Endothelial cell of umbilical vein (primary cell): ENCODE data around the gene SLC15A3. TPM values are rescaled to one million over a fixed set of nuclear protein-coding genes. Genes with fewer than 3 reads are reported as not detected.

Source experiments
- BruUV-seq: library from RNA; stranded (reverse); fragments of 400-500 nt; replicated peaks from 2 replicates; lab custom pipeline; 2021; lab: Mats Ljungman, UMichigan
- CTCF ChIA-PET: fragments of 300-600, 350-600 bp; sonication (Branson Sonifier 250); formaldehyde crosslinking; loops from one replicate; lab custom pipeline; 2021; ENCODE audit warnings: antibody characterized with exemption, inconsistent platforms; lab: Charles Lee
- POLR2A ChIA-PET: fragments of 300-600, 350-600 bp; sonication (Branson Sonifier 250); formaldehyde crosslinking; loops from one replicate; lab custom pipeline; 2021; ENCODE audit warnings: antibody characterized with exemption, inconsistent platforms; lab: Charles Lee
- DNase-seq: peaks from one replicate; pipeline ENCODE4 v3.0.0-alpha.2; 2011; ENCODE audit warnings: low read depth, low spot score
- FAIRE-seq: peaks from 2 replicates; lab custom pipeline; 2011; peaks lifted over from hg19 to GRCh38; lab: Jason Lieb, UNC
- H2AFZ ChIP-seq: 2 replicates; pipeline ENCODE4 v1.6.0; 2012; ENCODE audit warnings: low read depth, low read length, control low read depth, inconsistent platforms
- H3K27ac ChIP-seq: 2 replicates; pipeline ENCODE4 v1.5.1; 2011; ENCODE audit warnings: low read depth, mild to moderate bottlenecking, control low read depth, low read length, moderate library complexity; ENCODE audit not compliant: insufficient read depth
- H3K27me3 ChIP-seq, 2 experiments: 2 replicates each; pipeline versions ENCODE4 v1.6.0 to v1.6.1; 2011; ENCODE audit warnings: low read length in 2 of 2, mixed read lengths in 1 of 2; ENCODE audit not compliant: control insufficient read depth in 2 of 2, insufficient read depth in 2 of 2
- H3K36me3 ChIP-seq, 2 experiments: 2 replicates in 1 of 2; 3 replicates in 1 of 2; pipeline ENCODE4 v1.5.1; 2011; ENCODE audit warnings: low read length in 2 of 2, mild to moderate bottlenecking in 1 of 2, moderate library complexity in 1 of 2; ENCODE audit not compliant: control insufficient read depth in 2 of 2, insufficient read depth in 2 of 2; ENCODE audit errors: extremely low read depth in 1 of 2
- H3K4me1 ChIP-seq: 3 replicates; pipeline ENCODE4 v1.5.1; 2011; ENCODE audit warnings: mild to moderate bottlenecking, low read length; ENCODE audit not compliant: control insufficient read depth, insufficient read depth; ENCODE audit errors: extremely low read depth
- H3K4me2 ChIP-seq: 2 replicates; pipeline ENCODE4 v1.6.1; 2011; ENCODE audit warnings: low read length, control low read depth, mixed read lengths; ENCODE audit not compliant: insufficient read depth
- H3K4me3 ChIP-seq, 3 experiments: fragments of 200-600 bp in 1 of 3; sonication (generic), shearing (Covaris generic) in 1 of 3; replicated peaks in 1 of 3; 2 replicates each; pipeline ENCODE4 v1.5.1; 2011 to 2016; ENCODE audit warnings: control low read depth in 3 of 3, low read length in 3 of 3, mild to moderate bottlenecking in 2 of 3, inconsistent platforms in 1 of 3, low read depth in 1 of 3, moderate library complexity in 1 of 3; ENCODE audit not compliant: insufficient read depth in 1 of 3
- H3K79me2 ChIP-seq: 2 replicates; pipeline ENCODE4 v1.6.0; 2012; ENCODE audit warnings: low read length, inconsistent platforms; ENCODE audit not compliant: control insufficient read depth, insufficient read depth
- H3K9ac ChIP-seq: replicated peaks from 2 replicates; pipeline ENCODE3; 2011; ENCODE audit warnings: low read length, control low read depth; ENCODE audit not compliant: insufficient read depth; ENCODE audit errors: extremely low read depth
- H3K9me1 ChIP-seq: replicated peaks from 3 replicates; pipeline ENCODE4 v1.6.0; 2011; ENCODE audit warnings: mild to moderate bottlenecking, low read length; ENCODE audit not compliant: control insufficient read depth, insufficient read depth; ENCODE audit errors: extremely low read depth
- H3K9me3 ChIP-seq: replicated peaks from 2 replicates; pipeline ENCODE4 v1.5.1; 2012; ENCODE audit warnings: low read length, inconsistent platforms; ENCODE audit not compliant: control insufficient read depth, insufficient read depth
- H4K20me1 ChIP-seq: replicated peaks from 2 replicates; pipeline ENCODE3; 2011; ENCODE audit warnings: mild to moderate bottlenecking, low read length; ENCODE audit not compliant: control insufficient read depth, insufficient read depth; ENCODE audit errors: extremely low read depth
- CTCF ChIP-seq, 2 donors: IDR thresholded peaks; 1 replicate in 1 of 2; 2 replicates in 1 of 2; pipeline ENCODE4 v1.5.1; 2011; ENCODE audit warnings: low read length in 2 of 2, mild to moderate bottlenecking in 2 of 2, moderate library complexity in 2 of 2, control low read depth in 1 of 2, inconsistent platforms in 1 of 2, low read depth in 1 of 2; ENCODE audit not compliant: insufficient read depth in 1 of 2; ENCODE audit errors: extremely low read depth in 1 of 2
- EZH2 ChIP-seq: IDR thresholded peaks from 2 replicates; pipeline ENCODE4 v1.6.1; 2012; ENCODE audit warnings: borderline replicate concordance, low read depth, mild to moderate bottlenecking, moderate library complexity, low read length, inconsistent platforms; ENCODE audit not compliant: severe bottlenecking
- FOS ChIP-seq: IDR thresholded peaks from 2 replicates; pipeline ENCODE4 v1.6.1; 2011; ENCODE audit warnings: mild to moderate bottlenecking, low read length, moderate library complexity, borderline replicate concordance; ENCODE audit not compliant: insufficient read depth
- GATA2 ChIP-seq: IDR thresholded peaks from 2 replicates; pipeline ENCODE4 v1.7.0; 2011; ENCODE audit warnings: low read depth, mild to moderate bottlenecking, moderate library complexity, mixed read lengths, low read length; ENCODE audit not compliant: insufficient read length, insufficient read depth
- JUN ChIP-seq: IDR thresholded peaks from 2 replicates; pipeline ENCODE4 v1.6.1; 2011; ENCODE audit warnings: borderline replicate concordance, low read depth; ENCODE audit not compliant: insufficient read length, insufficient read depth
- MAX ChIP-seq: IDR thresholded peaks from 2 replicates; pipeline ENCODE4 v1.6.1; 2011; ENCODE audit not compliant: insufficient read depth, insufficient read length
- MYC ChIP-seq: IDR thresholded peaks from one replicate; pipeline ENCODE4 v1.6.1; 2011; ENCODE audit warnings: mild to moderate bottlenecking, low read depth, low read length
- POLR2A ChIP-seq: IDR thresholded peaks from 2 replicates; pipeline ENCODE4 v1.6.1; 2012; ENCODE audit warnings: low read depth, mild to moderate bottlenecking, control low read depth, low read length
- POLR2AphosphoS5 ChIP-seq: IDR thresholded peaks from 2 replicates; pipeline ENCODE4 v1.6.1; 2012; ENCODE audit warnings: low read depth, mild to moderate bottlenecking, control low read depth, low read length, moderate library complexity; ENCODE audit not compliant: insufficient read depth
- dilution Hi-C: fragments of 300-500 bp; cut with MboI; formaldehyde crosslinking; loops from one replicate; pipeline ENCODE4 v1.15.0; 2019; ENCODE audit warnings: low sequenced_read_pairs; ENCODE audit not compliant: extremely low pct_ligation_motif_present
- intact Hi-C: fragments of 100-400 bp; cut with micrococcal nuclease; formaldehyde crosslinking; loops from one replicate; pipeline ENCODE4 v1.10.0; 2022
- polyA plus RNA-seq, 4 experiments: library from polyadenylated mRNA; depleted of rRNA in 3 of 4; stranded (reverse) in 3 of 4; unstranded in 1 of 4; fragments of >200 nt; gene quantifications; 2 replicates each; pipeline versions ENCODE4 v1.2.1 to v1.2.3, GENCODE V29; 2011 to 2012; ENCODE audit warnings: missing spikeins in 1 of 4
- total RNA-seq: library from RNA; stranded (reverse); gene quantifications from 2 replicates; pipeline ENCODE4 v1.2.3, GENCODE V29; 2021

Gene SLC15A3
- total and polyA plus RNA-seq, 2 donors (not counting 3 experiments of a cell fraction or from before 2014, with no cell fraction given) = 3.3 to 4.4 TPM

GRCh38 chr11:60891103-60891741, 60.8 kb downstream of the SLC15A3 start:
- H3K4me1 ChIP-seq = peaks cover 20% of the 10 kb centered on the region
- ChIA-PET POLR2A (interaction anchor here (0.5 kb wide), 1 partner anchor 45 kb away, joined by 3 read pairs; no protein-coding TSS in a partner anchor), CTCF (interaction anchor here (0.9 to 9.3 kb wide), 8 partner anchors 9 to 128 kb away, joined by 3 to 607 read pairs (median 4); partner anchors contain the start of gene TMEM109)
- H3K79me2 ChIP-seq = no peaks in the 10 kb centered on the region
- dilution Hi-C loops (no loop called here), intact Hi-C loops (no loop called here)
- peak; percentile 83 for FAIRE-seq
- peak overlapping the region; percentile 40 for H3K27ac ChIP-seq
- no peak overlapping the region for H3K9ac ChIP-seq
- no peak overlapping the region for H2AFZ ChIP-seq
- H3K4me3 ChIP-seq = no peak overlapping the region
- no peaks in the 10 kb centered on the region for H4K20me1 ChIP-seq
- H3K27me3 ChIP-seq = no peaks in the 10 kb centered on the region
- H3K9me3 ChIP-seq = no peaks in the 10 kb centered on the region
- no peak overlapping the region for H3K4me2 ChIP-seq
- TF ChIP-seq POLR2AphosphoS5 (peak; percentile 38), FOS (no peak), GATA2 (peak; percentile 74)
- peaks cover 8 to 9% of the 10 kb centered on the region in 2 experiments for H3K36me3 ChIP-seq
- no TSS peak for BruUV-seq
- no peaks in the 10 kb centered on the region for H3K9me1 ChIP-seq
- peak; percentile 86 for DNase-seq

GRCh38 chr11:60890696-60891095, 61.3 kb downstream of the SLC15A3 start:
- BruUV-seq = no TSS peak
- ChIA-PET CTCF (interaction anchor here (0.9 to 9.3 kb wide), 6 partner anchors 10 to 115 kb away, joined by 3 to 607 read pairs (median 4); partner anchors contain the start of gene TMEM109), POLR2A (no interaction called here)
- peaks cover 20% of the 10 kb centered on the region for H3K4me1 ChIP-seq
- no peak overlapping the region for H3K4me3 ChIP-seq
- no peaks in the 10 kb centered on the region for H3K79me2 ChIP-seq
- peaks cover 5 to 9% of the 10 kb centered on the region in 2 experiments for H3K36me3 ChIP-seq
- no peak overlapping the region for H3K4me2 ChIP-seq
- H3K9me1 ChIP-seq = no peaks in the 10 kb centered on the region
- dilution Hi-C loops (no loop called here), intact Hi-C loops (no loop called here)
- no peaks in the 10 kb centered on the region for H3K9me3 ChIP-seq
- TF ChIP-seq CTCF (IDR thresholded peaks at IDR 0.05; ENCODE audit: extremely low read depth in 1 of 2, insufficient read depth in 1 of 2, low read depth in 1 of 2, low read length in 2 of 2) = no peak
- TF ChIP-seq POLR2A = no peak
- TF ChIP-seq EZH2 = no peak
- TF ChIP-seq MYC = no peak
- no peak for TF ChIP-seq FOS
- TF ChIP-seq GATA2 = no peak
- TF ChIP-seq POLR2AphosphoS5 = no peak
- TF ChIP-seq MAX = no peak
- no peak for TF ChIP-seq JUN
- H3K9ac ChIP-seq = no peak overlapping the region
- no peak for DNase-seq
- H4K20me1 ChIP-seq = no peaks in the 10 kb centered on the region
- no peak for FAIRE-seq
- no peaks in the 10 kb centered on the region for H3K27me3 ChIP-seq
- no peak overlapping the region for H2AFZ ChIP-seq
- H3K27ac ChIP-seq = no peak overlapping the region
